GM18951 (cell line): ENCODE data around the gene DDO.

Experiments
- POLR2A ChIP-seq: IDR thresholded peaks from 4 replicates; pipeline ENCODE4 v1.6.1; 2011; ENCODE audit warnings: mild to moderate bottlenecking; ENCODE audit not compliant: insufficient read length, insufficient read depth; ENCODE audit errors: extremely low read depth
- in situ Hi-C: fragments of 300-500 bp; cut with MboI; formaldehyde crosslinking; loops from one replicate; pipeline ENCODE4 v1.12.0; 2022; ENCODE audit warnings: low sequenced_read_pairs, mixed read lengths, inconsistent platforms; ENCODE audit not compliant: unreplicated experiment

DDO gene

DNA sequence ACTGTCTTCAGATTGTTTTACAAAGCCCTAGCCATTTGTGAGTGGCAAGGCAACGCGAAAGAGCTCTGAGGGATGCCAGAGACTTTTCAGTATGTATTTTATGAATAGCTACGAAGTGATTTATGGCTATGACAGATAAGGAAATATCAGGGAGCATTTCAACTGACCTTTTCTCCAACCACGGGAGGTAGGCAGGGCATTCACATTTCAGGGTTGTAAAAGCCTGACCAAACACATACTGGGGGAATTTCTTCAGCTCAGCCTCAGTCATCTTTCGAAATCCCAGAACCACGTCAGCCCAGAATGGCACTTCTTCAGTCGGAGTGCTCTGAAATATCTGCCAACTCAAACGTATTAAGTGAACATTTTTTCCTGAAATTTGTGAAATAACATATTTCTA lies 10.8 kb downstream of the DDO start:
- in situ Hi-C loops: no loop called here
- TF ChIP-seq POLR2A: no peak

DNA sequence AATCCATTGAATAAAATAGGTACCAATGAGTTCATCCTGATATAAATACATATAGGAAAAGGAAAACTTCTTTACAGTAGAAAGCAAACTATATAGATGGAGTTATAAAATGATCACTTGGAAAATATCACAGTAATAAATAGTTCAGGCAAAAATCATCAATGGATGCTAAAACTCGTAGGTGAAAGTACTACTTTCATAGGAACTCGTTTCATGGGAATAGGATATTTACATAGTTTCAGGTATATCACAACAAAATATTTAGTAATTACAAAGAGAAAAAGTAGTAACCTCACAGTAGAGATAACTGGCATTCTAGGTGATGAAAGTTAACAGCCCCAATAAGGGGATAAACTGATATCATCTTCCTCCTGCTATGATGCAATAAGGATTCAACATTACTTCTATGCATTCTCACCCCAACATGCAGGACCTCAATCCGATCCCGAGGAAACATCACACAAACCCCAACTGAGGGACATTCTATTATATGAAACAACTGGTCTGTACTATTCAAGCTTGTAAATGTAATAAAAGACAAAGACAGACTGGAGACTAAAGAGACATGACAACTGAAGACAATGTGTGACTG lies 13.7 kb downstream of the DDO start:
- TF ChIP-seq POLR2A: no peak
- in situ Hi-C loops: no loop called here

DNA sequence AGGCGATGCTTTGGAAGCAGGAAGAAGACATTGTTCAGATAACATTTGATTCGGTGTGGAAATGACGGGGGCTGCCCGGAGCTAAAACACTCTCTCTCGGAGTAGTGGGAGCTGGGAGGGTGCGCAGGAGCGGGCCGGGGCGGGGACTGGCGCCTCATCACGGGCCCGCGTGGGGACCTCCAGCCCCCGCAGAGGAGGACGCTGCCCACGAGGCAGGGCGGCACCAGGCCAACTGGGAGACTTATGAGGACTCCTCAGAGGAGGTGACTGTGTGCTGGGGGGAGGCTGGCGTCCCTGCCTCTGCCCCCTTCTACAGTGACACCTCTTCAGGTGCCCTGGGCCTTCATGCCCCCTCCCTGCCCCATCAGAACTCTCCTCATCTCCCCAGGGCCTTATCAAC lies 15.2 kb downstream of the DDO start:
- in situ Hi-C loops: no loop called here
- no peak for TF ChIP-seq POLR2A

DNA sequence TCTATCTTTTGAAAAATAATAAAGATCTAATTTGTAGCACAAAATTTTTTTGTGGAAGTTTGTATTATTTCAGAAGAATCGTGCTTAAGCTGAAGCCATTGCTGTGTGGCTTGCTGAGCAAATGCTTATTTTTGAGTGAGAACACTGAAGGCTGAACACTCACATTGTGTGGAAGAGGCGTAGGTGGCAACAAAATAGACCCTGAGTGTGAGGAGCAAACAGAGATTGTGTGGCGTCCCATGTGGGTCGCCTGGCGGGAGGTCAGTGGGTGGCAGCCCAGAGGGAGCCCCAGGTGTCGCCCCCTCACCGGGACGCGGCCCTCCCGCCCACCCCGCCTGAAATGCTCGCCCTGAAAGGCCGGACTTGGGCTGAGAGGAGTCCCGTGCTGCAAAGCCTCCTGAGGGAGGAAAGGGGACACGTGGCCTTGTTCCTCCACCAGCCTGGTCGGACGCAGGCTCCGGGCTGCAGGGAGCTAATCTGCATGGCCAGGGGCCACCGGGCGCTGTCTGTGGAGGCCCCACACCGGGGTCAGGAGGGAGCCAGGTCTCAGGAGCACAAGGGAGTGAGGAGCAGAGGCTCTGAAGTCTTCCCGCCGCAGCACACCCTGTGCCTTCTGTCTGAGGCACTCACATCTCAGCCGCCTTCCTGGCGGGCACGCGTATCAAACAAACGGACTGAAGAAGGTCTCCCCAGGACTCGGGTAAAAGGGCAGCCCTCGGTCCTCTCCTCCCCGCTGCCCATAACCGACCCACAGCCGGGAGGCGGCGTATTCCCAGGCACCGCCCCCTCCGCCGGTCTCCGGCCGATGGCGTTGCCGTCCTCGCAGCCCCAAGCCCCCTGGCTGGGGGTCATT lies 15.9 kb downstream of the DDO start:
- in situ Hi-C loops: loop anchor here (10.0 to 25.0 kb wide), 2 partner anchors 705 to 862 kb away; partner anchors contain the start of genes AK9 and FIG4
- TF ChIP-seq POLR2A: no peak

DNA sequence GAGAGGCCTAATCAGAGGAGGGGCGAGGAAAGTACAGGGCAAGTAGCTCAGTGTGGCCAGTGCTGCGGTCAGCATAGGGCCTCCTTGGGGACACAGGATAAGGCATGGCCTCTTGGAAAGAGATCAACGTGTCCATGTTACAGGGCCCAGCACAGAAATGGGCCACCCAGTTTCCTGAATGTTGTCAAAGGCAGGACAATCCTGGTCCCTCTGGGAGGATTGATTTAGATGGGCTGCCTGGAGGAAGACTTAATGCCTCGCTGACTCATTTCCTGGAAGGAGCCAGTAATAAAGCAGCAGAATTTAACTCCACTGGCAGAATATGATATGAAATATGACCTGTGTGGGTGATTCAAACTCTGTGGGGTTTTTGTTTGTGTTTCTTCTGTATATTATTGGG lies 16.6 kb downstream of the DDO start:
- TF ChIP-seq POLR2A: no peak
- in situ Hi-C loops: loop anchor here (10.0 to 25.0 kb wide), 2 partner anchors 704 to 861 kb away; partner anchors contain the start of genes AK9 and FIG4

DNA sequence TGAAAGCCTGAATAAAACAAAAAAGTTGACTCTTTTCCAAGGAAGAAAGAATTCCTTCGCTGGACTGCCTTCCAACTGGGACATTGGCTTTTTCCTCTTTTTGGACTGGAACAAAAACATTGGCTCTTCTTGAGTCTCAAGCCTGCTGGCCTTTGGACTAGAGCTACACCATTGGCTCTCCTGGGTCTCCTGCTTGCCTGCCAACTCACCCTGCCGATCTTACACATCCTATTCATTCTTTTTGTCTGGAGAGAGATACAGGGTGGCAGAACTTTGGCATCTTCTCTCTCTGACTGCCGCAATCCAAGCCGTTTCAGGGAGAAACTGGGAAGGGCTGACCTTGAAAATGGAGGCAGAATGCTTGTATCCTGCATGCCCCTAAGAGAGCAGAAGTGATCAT lies 20.2 kb downstream of the DDO start:
- TF ChIP-seq POLR2A: no peak
- in situ Hi-C loops: loop anchor here (10.0 to 25.0 kb wide), 2 partner anchors 700 to 858 kb away; partner anchors contain the start of genes AK9 and FIG4

DNA sequence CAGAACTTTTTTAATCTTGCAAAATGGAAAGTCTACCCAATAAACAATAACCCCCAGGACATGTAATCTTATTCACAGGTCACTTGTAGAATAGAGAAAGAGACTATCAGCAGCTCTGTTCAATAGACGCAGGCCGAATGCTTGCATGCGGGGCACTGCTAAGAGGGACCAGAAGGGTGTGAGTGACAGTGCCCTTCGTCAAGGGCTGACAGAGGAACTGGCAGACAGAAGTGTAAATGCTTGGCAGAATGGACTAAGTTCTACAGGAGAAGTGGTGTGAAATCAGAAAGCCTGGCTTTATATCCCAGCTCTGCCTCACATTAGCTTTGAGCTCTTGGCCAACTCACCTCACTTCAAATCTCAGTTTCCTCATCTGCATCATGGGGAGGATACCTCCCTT lies 21.0 kb downstream of the DDO start:
- TF ChIP-seq POLR2A: no peak

DNA sequence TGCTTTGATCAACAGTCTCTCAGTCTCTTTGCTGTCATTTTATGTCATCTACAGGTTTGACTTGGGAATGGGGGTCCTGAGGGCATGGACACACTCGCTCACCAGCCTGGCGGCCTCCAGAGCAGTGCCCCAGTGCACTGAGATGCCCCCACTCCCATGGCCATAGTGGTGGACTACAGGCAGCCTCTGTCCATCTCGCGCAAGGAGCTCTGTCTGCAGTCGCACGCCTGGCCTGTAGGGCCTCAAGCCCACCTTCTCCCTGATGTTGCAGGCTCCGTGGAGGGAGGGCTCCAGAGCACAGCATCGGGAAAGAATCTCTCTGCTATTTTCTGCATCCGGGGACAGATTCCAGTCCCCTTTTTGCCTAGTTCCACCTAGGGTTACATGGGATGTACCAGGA lies 22.6 kb downstream of the DDO start:
- no peak for TF ChIP-seq POLR2A
- in situ Hi-C loops: loop anchor here (10.0 to 25.0 kb wide), 2 partner anchors 698 to 855 kb away; partner anchors contain the start of genes AK9 and FIG4

More for the DNA sequence above, 21.0 kb downstream of the DDO start:
- in situ Hi-C loops: loop anchor here (10.0 to 25.0 kb wide), 2 partner anchors 700 to 857 kb away; partner anchors contain the start of genes AK9 and FIG4

DNA sequence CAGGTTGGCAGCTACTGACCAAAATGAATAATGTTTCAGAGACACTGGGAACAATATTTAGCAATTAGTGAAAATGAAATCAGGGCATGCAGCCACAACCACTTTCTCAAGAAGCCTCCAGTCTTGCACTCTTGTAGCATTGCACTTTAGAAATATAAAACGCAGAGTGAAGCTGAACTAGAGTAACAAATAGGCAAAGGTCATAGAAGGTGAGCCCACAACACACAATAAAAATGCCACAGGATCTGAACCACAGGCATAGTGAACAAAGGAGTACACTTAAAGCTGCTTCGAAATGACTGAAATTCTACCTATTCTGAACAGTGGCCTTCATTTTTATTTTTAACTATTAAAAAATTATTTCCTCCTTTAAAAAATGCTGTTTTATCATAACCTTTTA lies 25.0 kb downstream of the DDO start:
- in situ Hi-C loops: loop anchor here (10.0 to 25.0 kb wide), 2 partner anchors 696 to 853 kb away; partner anchors contain the start of genes AK9 and FIG4
- TF ChIP-seq POLR2A: no peak

DNA sequence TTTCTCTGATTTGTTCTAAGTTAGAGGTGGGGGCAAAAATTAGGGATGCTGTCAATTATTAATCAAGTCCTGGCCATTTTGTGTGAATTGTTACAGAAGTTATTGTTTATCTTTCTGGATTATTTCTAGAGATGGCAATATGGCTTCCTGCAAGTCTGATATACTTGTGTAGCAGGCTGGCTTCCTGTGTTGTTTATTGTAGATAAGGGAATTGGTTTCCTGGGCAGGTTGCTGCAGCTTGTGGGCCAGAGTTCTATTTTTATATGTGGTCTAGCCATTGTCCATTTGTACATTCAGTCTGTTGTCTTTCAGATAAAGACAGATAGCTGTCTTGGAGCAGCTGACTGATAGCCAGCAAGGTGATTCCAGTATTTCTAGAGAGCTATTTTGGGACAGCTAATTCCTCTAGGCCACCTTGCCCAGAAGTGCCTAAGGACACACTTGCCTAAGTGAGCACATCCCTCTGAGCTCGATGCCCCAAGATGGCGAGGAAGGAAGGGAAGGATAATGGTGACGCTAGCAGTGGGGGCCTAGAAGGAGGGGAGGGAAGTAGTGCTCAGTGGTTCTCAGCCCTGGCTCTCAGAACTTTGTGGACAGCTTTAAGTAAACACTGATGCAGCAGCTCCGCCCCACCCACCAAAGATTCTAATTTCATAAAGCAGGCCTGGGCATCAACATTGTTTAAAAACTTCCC lies 25.5 kb downstream of the DDO start:
- in situ Hi-C loops: loop anchor here (10.0 to 25.0 kb wide), 2 partner anchors 695 to 853 kb away; partner anchors contain the start of genes AK9 and FIG4
- TF ChIP-seq POLR2A: no peak

DNA sequence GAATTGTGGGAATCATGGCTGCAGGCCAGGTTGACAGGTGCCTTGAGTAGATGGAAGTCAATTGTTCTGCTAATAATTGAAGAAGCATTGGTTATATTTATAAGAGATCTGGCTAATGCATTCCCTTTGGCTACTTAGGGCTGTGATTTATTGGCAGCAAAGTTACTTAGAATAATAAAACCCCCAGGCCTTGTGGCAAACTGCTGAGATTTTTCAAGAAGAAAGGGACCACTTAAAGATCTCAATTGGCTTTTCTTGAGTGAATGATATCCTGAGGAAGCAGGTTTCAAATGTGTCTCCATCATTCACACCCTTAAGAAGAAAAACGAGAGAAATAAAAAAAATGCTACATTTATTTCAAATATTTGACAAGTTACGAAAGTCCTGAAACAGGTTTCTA lies 27.4 kb downstream of the DDO start:
- in situ Hi-C loops: loop anchor here (25.0 kb wide), 1 partner anchor 851 kb away; no protein-coding TSS in a partner anchor
- TF ChIP-seq POLR2A: no peak

DNA sequence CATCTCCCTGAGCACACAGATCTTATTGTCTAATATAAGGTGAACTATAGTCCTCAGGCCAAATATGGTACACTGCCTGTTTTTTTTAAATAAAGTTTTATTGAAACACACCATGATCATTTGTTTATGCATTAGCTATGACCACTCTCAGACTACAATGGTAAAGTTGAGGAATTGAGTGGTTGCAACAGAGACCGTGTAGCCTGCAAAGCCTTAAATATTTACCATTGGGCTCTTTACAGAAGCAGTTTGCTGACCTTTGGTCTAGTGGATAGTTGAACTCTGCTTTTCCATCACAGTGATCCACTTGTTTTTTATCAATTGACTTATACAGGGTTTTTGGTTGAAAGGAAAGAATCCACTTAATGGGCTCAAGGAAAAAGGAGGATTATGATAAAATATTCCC lies 29.9 kb downstream of the DDO start:
- TF ChIP-seq POLR2A: no peak

DNA sequence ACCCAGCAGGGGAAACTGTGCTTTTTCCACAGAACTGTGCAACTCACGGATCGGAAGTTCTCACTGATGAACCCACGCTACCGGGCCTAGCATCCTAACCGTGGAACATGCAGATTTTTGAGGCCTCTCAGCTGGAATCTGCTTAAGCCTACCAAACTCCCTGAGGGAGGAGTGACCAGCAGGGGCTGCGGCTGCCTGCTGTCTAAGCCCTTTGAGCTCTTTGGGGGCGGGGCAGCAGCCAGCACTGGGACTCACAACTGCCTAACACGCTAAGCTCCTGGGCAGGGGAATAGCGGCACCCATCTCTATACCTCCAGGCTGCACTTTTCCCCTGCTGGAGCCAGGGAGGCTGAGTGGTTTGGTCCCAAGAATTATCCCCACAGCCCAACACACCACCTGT lies 36.8 kb downstream of the DDO start:
- in situ Hi-C loops: loop anchor here (10.0 to 25.0 kb wide), 2 partner anchors 324 to 841 kb away; no protein-coding TSS in a partner anchor
- no peak for TF ChIP-seq POLR2A

More for the DNA sequence above, 29.9 kb downstream of the DDO start:
- in situ Hi-C loops: loop anchor here (25.0 kb wide), 1 partner anchor 848 kb away; no protein-coding TSS in a partner anchor
